Measurements from ENCODE around the gene SPTLC2.
"Not testable (repeated sequence)": the region's sequence is repeated elsewhere in the genome, so short reads cannot be mapped to it uniquely, and the experiment has no call there.

The SPTLC2 gene

DNA sequence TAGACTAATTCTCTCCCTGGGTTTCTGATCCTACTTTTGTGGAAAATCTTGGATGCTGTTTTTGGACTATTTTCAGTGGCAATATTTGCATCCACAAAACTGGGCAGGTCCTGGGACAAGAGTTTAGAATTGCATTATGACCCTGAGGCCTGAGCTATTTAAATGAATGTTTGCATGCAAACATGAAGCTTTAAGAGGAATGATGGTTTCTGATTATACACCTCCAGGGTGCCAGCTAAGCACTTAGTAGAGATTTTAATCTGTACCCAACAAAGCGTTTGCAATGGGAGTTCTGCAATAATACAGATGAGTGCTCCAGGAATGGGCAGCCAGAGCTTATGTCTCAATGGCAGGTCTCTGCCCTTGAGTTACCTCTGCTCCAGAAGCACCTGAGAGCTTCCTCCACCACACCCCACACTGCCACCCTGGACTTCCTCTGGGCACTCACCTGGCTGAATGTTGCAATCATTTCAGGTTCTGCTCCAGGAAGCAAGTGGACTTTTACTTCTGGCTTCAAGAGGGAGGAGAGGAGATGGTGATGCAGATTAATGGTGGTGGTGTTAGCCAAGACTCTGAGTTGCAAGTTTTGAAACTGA, 6.0 kb upstream of the SPTLC2 start:
- no peak for DNase-seq

DNA sequence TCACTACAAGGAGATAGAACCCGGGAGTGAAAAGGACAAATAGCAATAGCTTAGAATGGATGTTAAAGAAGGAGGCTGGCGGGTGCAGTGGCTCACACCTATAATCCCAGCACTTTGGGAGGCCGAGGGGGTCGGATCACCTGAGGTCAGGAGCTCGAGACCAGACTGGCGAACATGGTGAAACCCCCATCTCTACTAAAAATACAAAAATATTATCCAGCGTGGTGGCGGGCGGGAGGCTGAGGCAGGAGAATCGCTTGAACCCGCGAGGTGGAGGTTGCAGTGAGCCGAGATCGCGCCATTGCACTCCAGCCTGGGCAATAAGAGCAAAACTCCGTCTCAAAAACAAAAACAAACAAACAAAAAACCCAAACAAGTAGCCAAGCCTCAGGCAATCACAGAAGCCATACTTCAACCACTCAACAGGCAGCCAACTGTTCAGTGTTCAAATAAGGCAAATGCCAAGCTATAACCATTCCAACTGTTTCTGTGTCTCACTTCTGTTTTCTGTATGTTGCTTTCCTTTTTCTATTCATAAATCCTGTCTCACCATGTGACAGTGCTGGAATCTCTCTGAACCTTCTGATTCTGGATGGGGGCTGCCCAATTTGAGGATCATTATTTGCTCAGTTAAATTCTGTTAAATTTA, 3.9 kb upstream of the SPTLC2 start:
- no peak for DNase-seq

DNA sequence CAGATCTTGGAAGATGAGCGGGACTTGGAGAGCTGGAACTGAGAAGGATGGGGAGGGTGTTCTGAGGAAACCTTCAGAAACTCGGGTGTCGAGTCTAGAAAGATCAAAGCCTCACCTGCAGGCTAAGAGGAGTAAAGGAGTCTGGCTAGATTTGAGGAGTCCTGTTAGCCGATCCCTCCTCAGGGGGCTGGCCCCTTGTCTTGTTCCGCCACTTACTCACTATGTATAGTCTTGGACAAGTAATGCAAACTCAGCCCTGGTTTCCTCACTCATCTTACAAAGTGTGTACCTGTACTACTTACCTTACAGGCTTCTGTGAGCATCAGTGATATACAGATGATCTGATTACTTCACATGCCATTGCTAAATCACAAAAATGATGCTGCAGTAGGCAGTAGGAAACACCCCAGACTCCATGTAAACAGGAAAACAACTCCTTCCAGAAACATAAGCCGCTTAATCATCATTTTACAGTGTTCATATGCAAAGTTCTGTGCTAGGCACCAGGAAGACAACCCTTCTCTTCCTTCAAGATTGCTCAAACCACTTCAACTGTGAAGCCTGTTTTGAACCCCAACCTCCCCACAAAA, 2.0 kb upstream of the SPTLC2 start:
- DNase-seq, result no peak

DNA sequence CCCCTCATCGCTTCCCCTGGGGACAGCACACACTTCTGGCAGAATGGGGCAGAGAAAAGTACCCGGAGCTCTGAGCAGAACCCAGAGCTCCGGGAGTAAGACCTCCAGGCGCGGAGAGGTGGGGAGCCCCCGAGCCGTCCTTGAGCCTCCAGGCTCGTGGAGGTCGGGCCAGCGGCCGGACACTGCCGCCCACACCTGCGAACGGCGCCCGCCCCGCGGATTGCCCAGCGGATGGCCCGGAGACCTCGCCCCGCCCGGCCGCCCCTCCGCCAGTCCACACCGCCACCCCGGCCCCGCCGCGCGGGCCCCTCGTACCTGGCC, 344 bp downstream of the SPTLC2 start:
- DNase-seq, result no peak

DNA sequence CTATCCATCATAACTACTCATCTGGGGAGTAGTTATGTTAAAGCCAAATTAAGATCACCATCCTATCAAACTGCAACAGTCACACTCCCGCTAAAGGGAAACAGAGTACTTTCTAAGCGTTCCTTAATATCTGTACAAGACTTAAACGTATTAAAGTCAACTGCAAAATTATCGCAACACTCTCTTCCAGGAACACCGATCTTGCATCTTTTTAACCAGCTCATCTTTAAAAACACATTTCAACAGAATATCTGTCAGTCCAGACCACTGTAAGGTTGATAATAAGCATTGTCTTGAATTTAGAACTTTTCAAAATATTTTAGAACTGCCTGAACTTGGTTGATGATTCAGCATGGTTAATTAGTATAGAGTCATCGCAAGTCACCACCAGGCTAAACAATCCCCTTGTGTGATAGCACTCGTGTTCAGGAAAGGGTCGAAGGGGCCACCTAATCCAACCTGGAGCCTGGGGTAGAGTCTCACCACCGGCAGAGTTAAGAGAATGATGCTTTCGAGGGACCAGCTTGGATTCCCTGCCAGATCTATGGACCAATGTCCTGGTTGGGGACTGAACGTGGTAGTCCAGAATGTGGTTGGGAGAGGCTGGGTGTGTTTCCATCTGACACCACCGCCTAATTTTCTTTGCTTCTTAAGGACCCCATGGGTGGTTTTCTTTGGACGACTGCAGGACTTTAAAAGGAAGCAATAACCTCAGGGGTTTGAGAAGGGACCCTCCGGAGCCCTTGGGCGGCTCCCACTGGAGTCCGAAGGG, 890 bp downstream of the SPTLC2 start:
- DNase-seq, result peak; percentile 24

DNA sequence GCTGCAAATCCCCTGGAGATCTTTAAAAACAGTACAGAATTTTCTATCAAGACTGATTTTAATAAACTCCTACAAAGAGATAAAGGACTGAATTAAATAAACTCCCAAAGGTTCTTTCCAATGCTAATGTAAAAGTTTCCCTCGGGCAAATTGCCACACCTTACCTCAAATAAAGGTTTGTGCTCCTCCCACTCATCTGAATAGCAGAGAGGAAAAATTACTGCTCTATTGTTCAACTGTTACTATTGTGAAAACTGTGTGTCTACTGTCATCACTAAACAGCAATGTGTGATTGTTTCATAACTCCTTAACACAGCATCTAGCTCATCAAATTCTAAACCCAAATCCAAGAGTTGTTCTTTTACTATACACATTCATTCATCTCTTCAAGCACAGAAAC, 3.2 kb downstream of the SPTLC2 start:
- no peak for DNase-seq

DNA sequence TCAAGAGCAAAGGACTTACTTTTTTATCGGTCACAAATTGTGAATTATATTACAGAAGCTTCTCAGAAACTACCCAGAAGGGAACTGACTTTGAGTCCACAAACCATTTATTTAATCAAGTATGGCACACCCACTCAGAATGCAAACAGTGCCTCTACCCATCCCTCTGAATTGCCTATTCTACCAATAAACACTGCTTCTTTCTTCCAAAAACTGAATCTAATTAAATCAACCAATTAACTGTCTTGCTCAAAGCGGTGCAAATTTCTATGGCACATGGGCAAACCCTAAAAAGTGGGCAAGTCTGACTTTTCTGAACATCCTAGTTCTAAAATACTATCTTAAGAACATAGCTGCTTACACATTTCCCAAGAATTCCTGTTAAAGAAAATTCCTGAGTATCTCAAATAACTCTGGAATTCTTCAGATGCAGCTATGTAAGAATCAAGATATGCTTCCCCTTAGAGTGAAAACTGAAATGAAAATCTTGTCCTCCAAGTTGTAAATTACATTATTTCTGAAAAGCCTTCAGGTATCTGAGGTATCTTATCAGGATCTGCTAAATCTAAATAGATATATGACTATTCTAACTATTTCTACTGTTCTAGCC, 4.3 kb downstream of the SPTLC2 start:
- DNase-seq, result no peak

DNA sequence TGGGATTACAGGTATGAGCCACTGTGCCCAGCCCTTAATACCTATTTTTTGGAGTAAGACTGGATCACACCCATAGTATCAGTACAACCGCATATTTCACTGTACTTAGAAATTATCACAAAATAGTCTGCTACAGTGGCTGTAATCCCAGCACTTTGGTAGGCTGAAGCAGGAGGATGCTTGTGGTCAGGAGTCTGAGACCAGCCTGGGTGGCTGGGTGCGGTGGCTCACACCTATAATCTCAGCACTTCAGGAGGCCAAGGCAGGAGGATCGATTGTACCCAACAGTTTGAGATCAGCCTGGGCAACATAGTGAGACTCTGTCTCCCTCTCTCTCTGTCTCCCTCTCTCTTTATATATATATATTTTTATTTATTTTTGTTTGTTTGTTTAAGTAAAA, 5.9 kb downstream of the SPTLC2 start:
- DNase-seq, result no peak

DNA sequence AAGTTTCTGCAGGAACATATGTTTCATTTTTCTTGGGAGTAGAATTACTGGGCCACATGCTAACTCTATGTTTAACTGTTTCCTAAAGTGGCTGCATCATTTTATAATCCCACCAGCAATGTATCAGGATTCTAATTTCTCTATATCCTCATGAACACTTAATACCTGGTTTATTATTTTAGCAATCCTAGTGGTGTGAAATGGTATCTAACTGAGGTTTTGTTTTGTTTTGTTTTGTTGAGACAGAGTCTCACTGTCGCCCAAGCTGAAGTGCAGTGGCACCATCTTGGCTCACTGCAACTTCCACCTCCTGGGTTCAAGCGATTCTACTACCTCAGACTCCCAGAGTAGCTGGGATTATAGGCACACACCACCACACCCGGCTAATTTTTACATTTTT, 6.5 kb downstream of the SPTLC2 start:
- no peak for DNase-seq

DNA sequence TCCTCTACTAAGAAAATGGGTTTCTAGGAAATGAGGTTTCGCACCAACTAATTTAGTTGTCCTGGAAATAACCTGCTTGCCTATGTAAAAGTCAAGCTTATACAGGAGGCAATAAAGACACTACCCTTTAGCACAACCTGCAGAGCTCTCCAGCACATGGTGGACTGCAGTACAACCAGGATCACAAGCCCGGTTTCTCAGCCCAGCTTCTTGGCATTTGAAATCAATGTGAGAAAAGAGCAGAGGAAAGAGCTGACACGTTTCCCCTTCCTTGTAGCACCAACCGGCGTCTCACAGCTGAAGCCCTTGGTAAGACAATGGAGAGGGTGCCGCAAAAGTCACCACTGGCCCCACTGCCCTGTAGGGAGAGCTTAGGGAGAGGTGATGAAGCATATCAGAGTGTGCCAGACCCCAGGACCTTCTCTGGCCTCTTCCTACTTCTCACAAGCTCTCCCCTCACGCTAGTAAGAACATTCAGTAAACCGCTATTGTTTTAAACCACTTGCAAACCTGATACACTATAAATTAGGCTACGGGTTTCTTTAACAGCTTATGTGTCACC, 8.6 kb downstream of the SPTLC2 start:
- DNase-seq, result no peak

DNA sequence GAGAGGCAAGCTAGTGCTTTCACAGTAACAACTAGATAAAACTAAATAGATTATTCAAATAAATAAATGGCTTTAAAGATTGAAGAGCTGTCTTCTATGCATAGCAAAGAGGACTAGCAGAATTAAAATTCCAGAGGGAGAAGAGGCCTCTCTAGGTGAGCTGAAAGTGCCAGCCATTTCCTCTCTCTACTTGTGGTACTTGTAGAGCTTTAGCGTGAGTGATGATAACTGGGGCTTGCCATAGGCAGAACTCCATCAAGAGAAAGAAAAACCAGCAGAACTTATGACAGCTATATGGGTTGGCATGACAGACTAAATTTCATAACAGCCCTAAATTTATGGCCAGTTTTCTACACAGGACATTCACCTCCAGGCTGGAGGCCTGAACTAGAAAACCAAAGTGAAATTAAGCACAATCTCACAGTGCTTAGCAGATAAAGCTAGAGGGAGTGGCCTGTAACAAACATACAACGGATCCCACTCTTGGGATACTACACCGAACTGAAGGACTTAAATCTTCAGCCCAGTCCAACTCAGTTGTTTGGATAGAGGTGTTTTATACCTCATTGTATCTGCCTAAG, 11.0 kb downstream of the SPTLC2 start:
- no peak for DNase-seq

DNA sequence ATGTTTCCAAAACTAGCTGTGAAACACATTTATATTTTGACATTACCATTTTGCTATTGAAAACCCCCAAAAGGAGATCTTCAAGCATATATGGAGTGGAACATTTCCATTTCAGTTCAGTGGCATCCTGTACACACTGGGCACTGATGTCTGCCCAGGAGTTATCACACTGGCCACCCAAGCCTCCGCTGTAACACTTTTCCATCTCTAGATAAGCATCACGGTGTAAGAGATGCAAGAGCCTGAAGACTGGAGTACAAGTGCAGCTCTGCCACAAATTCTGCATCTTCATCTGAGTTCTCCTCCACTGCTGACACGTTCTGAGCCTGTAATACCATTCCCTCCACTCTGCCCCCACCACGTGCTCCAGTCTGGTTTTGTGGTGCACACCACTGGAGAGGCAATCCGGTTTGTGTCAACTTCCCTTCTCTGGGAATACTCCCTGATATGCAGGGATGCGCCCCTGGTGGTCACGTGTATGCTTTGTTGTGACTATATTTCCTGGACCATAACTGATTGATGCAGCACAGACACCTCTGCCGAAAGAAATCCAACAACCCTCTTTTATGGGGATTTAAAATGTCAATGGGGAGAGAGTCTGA, 12.7 kb downstream of the SPTLC2 start:
- DNase-seq, result no peak

DNA sequence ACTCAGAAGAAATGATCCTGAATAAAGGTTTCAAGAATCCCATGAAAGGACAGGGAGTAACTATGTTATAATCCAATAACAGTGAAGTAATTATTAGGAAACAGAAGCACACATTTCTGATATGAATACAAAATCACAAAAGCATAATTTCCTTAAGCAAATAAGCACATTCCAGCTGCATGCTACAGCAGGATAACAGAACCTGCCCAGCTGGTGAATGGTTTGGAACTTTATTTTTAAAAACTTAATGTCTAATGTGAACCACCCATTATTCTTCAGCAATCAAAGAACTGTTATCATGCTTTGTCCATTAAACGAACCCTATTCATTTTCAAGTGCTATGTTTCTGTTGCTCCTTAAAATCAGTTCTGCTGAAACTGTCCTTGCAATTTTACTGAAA, 13.4 kb downstream of the SPTLC2 start:
- no peak for DNase-seq

DNA sequence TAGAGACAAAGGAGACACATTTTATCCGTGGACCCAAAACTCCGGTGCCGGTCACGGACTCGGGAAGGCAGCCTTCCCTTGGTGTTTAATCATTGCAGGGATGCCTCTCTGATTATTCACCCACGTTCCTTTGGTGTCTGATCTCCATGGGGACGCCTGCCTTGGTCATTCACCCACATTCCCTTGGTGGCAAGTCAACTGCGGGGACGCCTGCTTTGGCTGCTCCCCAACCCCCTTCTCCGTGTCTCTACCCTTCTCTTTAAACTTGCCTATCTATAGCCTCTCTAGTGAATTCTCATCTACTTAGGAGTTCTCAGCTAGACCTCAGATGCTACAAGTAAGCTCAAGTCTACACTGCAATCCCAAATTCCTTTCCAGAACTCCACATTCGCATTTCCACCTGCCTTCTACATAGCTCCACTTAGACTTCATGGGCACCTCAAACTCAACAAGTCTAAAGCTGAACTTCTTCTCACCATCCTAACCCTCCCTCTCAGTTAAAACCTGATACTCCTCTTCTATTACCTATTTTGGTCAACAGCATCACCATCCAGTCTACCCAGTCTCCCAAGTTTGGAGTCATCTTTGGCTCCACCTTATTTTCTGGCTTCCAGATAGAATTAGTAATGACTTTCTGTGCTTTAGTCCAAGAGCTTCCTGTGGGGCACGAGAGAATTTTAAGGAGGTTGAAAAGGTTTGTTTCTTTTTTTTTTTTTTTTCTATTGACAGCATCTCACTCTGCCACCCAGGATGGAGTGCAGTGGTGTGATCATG, 14.4 kb downstream of the SPTLC2 start:
- no peak for DNase-seq

DNA sequence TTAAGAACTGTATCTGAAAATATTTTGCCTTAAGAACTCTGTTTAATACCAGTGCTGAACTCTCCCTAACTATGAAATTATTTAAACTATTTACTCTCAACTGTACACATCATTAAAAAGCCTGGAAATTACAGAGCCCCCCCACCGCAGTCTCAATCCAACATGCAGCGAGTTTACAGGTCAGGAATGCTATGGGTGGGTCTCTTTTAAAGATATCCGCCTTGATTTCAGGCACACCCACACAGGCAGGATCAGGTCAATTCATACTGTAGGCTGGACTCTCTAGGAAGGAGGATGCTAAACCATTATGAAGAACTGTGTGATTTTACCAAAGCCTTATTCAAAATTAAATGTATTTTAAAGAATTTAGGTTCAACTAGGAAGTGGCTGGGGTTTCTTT, 16.5 kb downstream of the SPTLC2 start:
- no peak for DNase-seq

DNA sequence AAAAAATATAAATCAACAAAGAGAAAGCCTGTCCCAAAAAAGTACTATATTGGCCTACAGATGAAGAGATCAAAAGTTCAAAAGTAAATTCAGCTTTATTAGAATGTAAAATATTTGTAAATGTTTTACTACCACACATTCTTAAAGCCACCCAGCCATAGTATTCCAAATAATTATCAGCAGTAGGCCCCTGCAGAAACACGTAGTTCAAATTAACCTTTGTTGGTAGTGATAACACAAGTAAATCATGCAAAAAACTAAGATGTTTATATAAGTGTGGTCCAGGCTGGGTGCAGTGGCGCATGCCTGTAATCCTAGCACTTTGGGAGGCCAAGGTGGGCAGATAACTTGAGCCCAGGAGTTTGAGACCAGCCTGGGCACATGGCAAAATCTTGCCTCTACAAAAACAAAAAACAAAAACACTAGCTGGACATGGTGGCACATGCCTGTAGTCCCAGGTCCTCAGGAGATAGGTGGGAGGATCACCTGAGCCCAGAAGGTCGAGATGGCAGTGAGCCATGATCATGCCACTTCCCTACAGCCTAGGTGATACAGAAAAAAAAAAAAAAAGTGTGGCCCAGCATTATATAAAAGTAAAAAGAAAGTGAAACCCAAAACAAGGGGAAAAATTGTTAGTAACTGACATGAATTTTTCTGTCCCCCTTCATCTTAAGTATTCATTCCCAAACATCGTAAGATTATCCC, 17.9 kb downstream of the SPTLC2 start:
- DNase-seq, result peak; percentile 20

DNA sequence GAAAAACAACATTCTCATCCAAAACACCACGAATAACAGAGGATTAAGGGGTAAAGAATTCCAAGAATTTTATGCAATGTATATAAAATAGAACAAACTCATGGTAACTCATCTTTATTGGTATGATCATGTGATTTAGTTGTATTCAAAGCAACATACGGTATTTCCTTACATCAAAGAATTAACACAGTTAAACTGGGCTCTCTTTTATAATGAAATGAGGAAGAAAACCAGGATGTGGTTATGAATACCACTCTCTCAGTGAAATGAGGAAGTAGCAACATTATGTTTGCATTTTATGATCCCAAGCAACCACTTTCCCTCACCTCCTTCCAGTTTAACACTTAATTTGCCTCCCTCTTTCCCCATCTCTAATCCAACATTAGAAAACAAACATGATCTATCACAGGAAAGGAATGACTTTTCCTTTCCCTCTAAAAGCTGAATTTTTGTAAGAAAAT, 22.9 kb downstream of the SPTLC2 start:
- DNase-seq, result peak; percentile 44

DNA sequence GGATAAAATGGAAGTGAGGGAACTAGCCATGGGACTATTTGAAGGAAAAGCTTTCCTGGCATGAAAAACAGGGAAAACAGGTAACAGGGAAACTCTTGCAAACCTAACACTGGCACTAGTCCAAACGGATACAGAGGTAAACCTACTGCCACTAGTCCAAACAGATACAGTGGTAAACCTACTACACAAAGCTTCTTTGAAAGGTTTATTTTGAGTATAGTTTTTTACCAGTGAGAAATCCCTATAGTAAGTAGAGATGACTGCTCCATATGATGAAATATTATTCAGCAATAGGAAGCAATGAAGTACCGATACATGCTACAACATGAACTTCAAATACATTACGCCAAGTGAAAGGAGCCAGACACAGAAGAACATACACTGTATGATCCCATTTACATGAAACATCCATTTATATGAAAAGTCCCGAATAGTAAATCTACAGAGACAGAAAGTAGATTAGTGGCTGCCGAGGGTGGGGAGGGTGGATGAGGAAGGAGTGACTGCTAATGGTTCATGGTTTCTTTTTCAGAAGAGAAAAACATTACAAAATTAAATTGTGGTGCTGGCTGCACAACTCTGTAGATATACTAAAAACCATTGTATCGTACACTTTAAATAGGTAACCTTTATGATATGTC, 25.5 kb downstream of the SPTLC2 start:
- no peak for DNase-seq

DNA sequence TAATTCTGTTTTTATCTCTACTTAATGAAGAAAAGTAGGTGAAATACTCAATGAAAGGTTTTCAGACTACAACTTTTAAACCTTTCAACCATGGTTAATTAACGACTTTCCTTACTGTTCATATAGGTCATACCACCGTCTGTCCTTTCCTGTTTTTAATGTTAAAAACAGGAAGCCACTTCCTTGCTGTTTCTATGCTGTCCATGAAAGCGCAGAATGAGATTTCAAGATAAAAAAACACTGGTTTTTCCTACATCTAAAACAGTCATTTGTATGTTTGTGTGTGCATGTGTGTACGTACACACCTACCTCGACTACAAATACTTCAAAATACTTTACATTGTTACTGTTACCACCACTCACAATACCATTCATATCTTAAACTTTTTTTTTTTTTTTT, 27.3 kb downstream of the SPTLC2 start:
- no peak for DNase-seq

DNA sequence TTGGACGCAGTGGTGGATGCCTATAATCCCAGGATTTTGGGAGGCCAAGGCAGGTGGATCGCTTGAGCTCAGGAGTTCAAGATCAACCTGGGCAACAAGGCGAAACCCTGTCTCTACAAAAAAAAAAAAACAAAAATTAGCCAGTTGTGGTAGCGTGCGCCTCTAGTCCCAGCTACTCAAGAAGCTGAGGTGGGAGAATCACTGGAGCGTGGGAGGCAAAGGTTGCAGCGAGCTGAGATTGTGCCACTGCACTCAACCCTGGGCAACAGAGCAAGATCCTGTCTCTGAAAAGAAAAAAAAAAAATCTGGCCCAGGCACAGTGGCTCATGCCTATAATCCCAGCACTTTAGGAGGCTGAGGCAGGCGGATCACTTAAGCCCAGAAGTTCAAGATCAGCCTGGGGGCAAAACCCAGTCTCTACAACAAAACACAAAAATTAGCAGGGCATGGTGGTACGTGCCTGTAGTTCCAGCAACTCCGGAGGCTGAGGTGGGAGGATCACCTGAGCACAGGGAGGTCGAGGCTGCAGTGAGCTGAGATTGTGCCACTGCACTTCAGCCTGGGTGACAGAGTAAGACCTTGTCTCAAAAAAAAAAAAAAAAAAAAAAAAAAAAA, 27.9 kb downstream of the SPTLC2 start:
- not testable (repeated sequence) for DNase-seq

Measured in CD4-positive, alpha-beta T cell treated with Interleukin-4 for 4 hours (primary cell).